K562 (cell line): ENCODE data around the gene SLC25A11. TPM values are rescaled to one million over a fixed set of nuclear protein-coding genes. Genes with fewer than 3 reads are reported as not detected.

ENCODE experiments used
- ARHGAP35 ChIP-seq: fragments of 450-650 bp; IDR thresholded peaks from 2 replicates; pipeline ENCODE4 v1.6.1; 2018; ENCODE audit not compliant: partially characterized antibody
- BCL6 ChIP-seq: fragments of 250-450 bp; sonication (Bioruptor Pico); IDR thresholded peaks from 2 replicates; pipeline ENCODE4 v1.4.0; 2020
- BHLHE40 ChIP-seq: IDR thresholded peaks from 2 replicates; pipeline ENCODE4 v1.6.1; 2011; ENCODE audit warnings: low read length, improper control_type of control experiment
- BRCA1 ChIP-seq, 2 experiments: fragments of 450-650 bp in 1 of 2; sonication (generic) in 1 of 2; formaldehyde crosslinking in 1 of 2; IDR thresholded peaks; 2 replicates each; pipeline versions ENCODE4 v1.5.0 to v1.6.1; 2017 to 2020; ENCODE audit warnings: mild to moderate bottlenecking in 1 of 2, missing genetic modification reagents in 1 of 2
- BRD9 ChIP-seq: fragments of 450-650 bp; IDR thresholded peaks from 2 replicates; pipeline ENCODE4 v1.6.1; 2018; ENCODE audit warnings: low read depth; ENCODE audit not compliant: partially characterized antibody
- CTCF ChIP-seq, 3 experiments: IDR thresholded peaks in 2 of 3; conservative IDR thresholded peaks in 1 of 3; 2 replicates each; pipeline ENCODE4 v1.5.1; 2011 to 2012; ENCODE audit warnings: low read length in 3 of 3, mild to moderate bottlenecking in 3 of 3, control low read depth in 2 of 3, improper control_type of control experiment in 1 of 3, inconsistent platforms in 1 of 3, low read depth in 1 of 3, mixed read lengths in 1 of 3, moderate library complexity in 1 of 3; ENCODE audit not compliant: insufficient read depth in 2 of 3
- ELF2 ChIP-seq: fragments of 250-450 bp; sonication (Bioruptor Pico); IDR thresholded peaks from 2 replicates; pipeline ENCODE4 v1.5.0; 2021; ENCODE audit warnings: mild to moderate bottlenecking
- MECOM ChIP-seq: fragments of 250-450 bp; sonication (Bioruptor Pico); IDR thresholded peaks from 2 replicates; pipeline ENCODE4 v1.8.0; 2022; ENCODE audit warnings: inconsistent platforms
- MEF2D ChIP-seq: conservative IDR thresholded peaks from 2 replicates; pipeline ENCODE4 v1.6.1; 2016; ENCODE audit warnings: low read depth, missing genetic modification characterization, missing compliant biosample characterization
- NEUROD1 ChIP-seq: fragments of 150-350 bp; IDR thresholded peaks from 2 replicates; pipeline ENCODE4 v1.6.1; 2014; ENCODE audit warnings: borderline replicate concordance, low read length, low read depth; ENCODE audit not compliant: partially characterized antibody
- NR0B1 ChIP-seq: fragments of 450-650 bp; IDR thresholded peaks from one replicate; pipeline ENCODE4 v1.6.1; 2018; ENCODE audit warnings: mild to moderate bottlenecking, moderate library complexity; ENCODE audit not compliant: partially characterized antibody
- PURB ChIP-seq: sonication (generic); formaldehyde crosslinking; IDR thresholded peaks from 2 replicates; pipeline ENCODE4 v1.9.0; 2021; ENCODE audit warnings: low read depth, mild to moderate bottlenecking, missing genetic modification reagents
- RFX5 ChIP-seq: IDR thresholded peaks from 2 replicates; pipeline ENCODE4 v1.6.1; 2011; ENCODE audit warnings: low read depth, mild to moderate bottlenecking, improper control_type of control experiment, low read length
- SIN3A ChIP-seq, 2 experiments: fragments of 150-350 bp in 1 of 2; IDR thresholded peaks; 2 replicates each; pipeline ENCODE4 v1.6.1; 2011 to 2016; ENCODE audit warnings: borderline replicate concordance in 2 of 2, low read depth in 2 of 2, low read length in 2 of 2, mild to moderate bottlenecking in 2 of 2, moderate library complexity in 2 of 2; ENCODE audit not compliant: control insufficient read depth in 1 of 2
- USF1 ChIP-seq: sonication (generic); formaldehyde crosslinking; IDR thresholded peaks from 2 replicates; pipeline ENCODE4 v1.9.0; 2022; ENCODE audit warnings: mild to moderate bottlenecking, missing genetic modification reagents
- YY1 ChIP-seq, 3 experiments: IDR thresholded peaks; 2 replicates each; pipeline ENCODE4 v1.6.1; 2011; ENCODE audit warnings: low read length in 2 of 3, mild to moderate bottlenecking in 2 of 3, moderate library complexity in 2 of 3, borderline replicate concordance in 1 of 3, control low read depth in 1 of 3, low read depth in 1 of 3; ENCODE audit not compliant: insufficient read depth in 3 of 3, insufficient replicate concordance in 2 of 3, control insufficient read depth in 1 of 3, insufficient read length in 1 of 3; ENCODE audit errors: extremely low read depth in 1 of 3
- polyA plus RNA-seq, 8 experiments: library from polyadenylated mRNA; depleted of rRNA in 4 of 8; stranded (reverse) in 5 of 8; unstranded in 3 of 8; fragments of >200 nt; fragmentation: Nextera tagmentation in 2 of 8; fragmentation: Illumina TruSeq in 1 of 8; extraction: Ambion mirVana in 2 of 8; extraction: Trizol in 1 of 8; gene quantifications; 2 replicates each; pipeline versions ENCODE4 v1.2.1 to v1.2.3, GENCODE V29; 2011 to 2014; ENCODE audit warnings: inconsistent platforms in 1 of 8, missing spikeins in 1 of 8
- total RNA-seq, 7 experiments: library from RNA; depleted of rRNA in 6 of 7; stranded (reverse); fragments of >200 nt in 6 of 7; fragmentation: Illumina TruSeq in 2 of 7; extraction: Trizol in 2 of 7; gene quantifications; 2 replicates each; pipeline versions ENCODE4 v1.2.1 to v1.2.3, GENCODE V29; 2011 to 2021; ENCODE audit warnings: low replicate concordance in 1 of 7
- TF ChIP-seq, protein P1 (sequence below): sonication (generic); formaldehyde crosslinking; IDR thresholded peaks from 2 replicates; pipeline ENCODE4 v1.8.0; 2022; ENCODE audit warnings: mild to moderate bottlenecking, missing genetic modification reagents
- TF ChIP-seq, protein P2 (sequence below): fragments of 250-450 bp; sonication (Bioruptor Pico); IDR thresholded peaks from 2 replicates; pipeline ENCODE4 v1.5.0; 2020; ENCODE audit warnings: mild to moderate bottlenecking
- TF ChIP-seq, protein P3 (sequence below): fragments of 250-450 bp; sonication (Bioruptor Pico); IDR thresholded peaks from 2 replicates; pipeline ENCODE4 v1.8.0; 2022; ENCODE audit warnings: moderate library complexity, mild to moderate bottlenecking, inconsistent platforms

The SLC25A11 gene
- total and polyA plus RNA-seq, 9 of the 15 experiments (the other 6 are each of a cell fraction or from before 2014, with no cell fraction given): 3.1 to 56.7 (median 32.9) TPM

- TF ChIP-seq USF1 (CRISPR knock-in tag): no peak; the same call in 1 of the 2 replicates
- peak; percentile 51 for TF ChIP-seq BHLHE40
- TF ChIP-seq CTCF (IDR thresholded peaks at IDR 0.05 in 2 of 3, conservative IDR thresholded peaks at IDR 0.05 in 1 of 3; ENCODE audit: insufficient read depth in 2 of 3, low read depth in 1 of 3, low read length in 3 of 3): peak; percentile 61 to 74 (median 65)
- TF ChIP-seq BRD9: no peak
- TF ChIP-seq, protein P1, sequence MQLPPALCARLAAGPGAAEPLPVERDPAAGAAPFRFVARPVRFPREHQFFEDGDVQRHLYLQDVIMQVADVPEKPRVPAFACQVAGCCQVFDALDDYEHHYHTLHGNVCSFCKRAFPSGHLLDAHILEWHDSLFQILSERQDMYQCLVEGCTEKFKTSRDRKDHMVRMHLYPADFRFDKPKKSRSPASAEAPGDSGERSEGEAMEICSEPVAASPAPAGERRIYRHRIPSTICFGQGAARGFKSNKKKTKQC (CRISPR knock-in tag): peak; percentile 70
- TF ChIP-seq SIN3A (IDR thresholded peaks at IDR 0.05; ENCODE audit: borderline replicate concordance in 2 of 2, control insufficient read depth in 1 of 2, low read depth in 2 of 2, low read length in 2 of 2): peak in 1 of 2 experiments; percentile 60; a peak in 2 of 4 replicates
- TF ChIP-seq NR0B1: no peak
- no peak for TF ChIP-seq NEUROD1
- no peak for TF ChIP-seq BCL6
- no peak for TF ChIP-seq RFX5
- TF ChIP-seq YY1 (IDR thresholded peaks at IDR 0.05; ENCODE audit: borderline replicate concordance in 1 of 3, control insufficient read depth in 1 of 3, extremely low read depth in 1 of 3, insufficient read depth in 3 of 3, insufficient read length in 1 of 3, insufficient replicate concordance in 2 of 3, low read depth in 1 of 3, low read length in 2 of 3): peak; percentile 31 to 86 (median 84)
- TF ChIP-seq MECOM (CRISPR knock-in tag): no peak
- TF ChIP-seq, protein P2, sequence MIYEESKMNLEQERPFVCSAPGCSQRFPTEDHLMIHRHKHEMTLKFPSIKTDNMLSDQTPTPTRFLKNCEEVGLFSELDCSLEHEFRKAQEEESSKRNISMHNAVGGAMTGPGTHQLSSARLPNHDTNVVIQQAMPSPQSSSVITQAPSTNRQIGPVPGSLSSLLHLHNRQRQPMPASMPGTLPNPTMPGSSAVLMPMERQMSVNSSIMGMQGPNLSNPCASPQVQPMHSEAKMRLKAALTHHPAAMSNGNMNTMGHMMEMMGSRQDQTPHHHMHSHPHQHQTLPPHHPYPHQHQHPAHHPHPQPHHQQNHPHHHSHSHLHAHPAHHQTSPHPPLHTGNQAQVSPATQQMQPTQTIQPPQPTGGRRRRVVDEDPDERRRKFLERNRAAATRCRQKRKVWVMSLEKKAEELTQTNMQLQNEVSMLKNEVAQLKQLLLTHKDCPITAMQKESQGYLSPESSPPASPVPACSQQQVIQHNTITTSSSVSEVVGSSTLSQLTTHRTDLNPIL (CRISPR knock-in tag): no peak
- no peak for TF ChIP-seq ARHGAP35
- no peak for TF ChIP-seq PURB (CRISPR knock-in tag)
- no peak for TF ChIP-seq BRCA1 (IDR thresholded peaks at IDR 0.05)
- no peak for TF ChIP-seq BRCA1 (CRISPR knock-in tag; IDR thresholded peaks at IDR 0.05)
- no peak for TF ChIP-seq MEF2D (tag)
- TF ChIP-seq, protein P3, sequence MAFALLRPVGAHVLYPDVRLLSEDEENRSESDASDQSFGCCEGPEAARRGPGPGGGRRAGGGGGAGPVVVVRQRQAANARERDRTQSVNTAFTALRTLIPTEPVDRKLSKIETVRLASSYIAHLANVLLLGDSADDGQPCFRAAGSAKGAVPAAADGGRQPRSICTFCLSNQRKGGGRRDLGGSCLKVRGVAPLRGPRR (CRISPR knock-in tag): no peak
- peak; percentile 74 for TF ChIP-seq ELF2
Measured at GRCh38 chr17:4986951-4987766, 47.3 kb upstream of the SLC25A11 start, which contains the start of gene CAMTA2 (continued).
